ENCODE results near the gene AMER3.

GRCh38 chr2:130790312-130790711 lies 35.0 kb downstream of the AMER3 start:
- TF ChIP-seq EZH2 (IDR thresholded peaks at IDR 0.05; ENCODE audit: borderline replicate concordance): no peak
- no peak for TF ChIP-seq CTCF (IDR thresholded peaks at IDR 0.05; ENCODE audit: poor library complexity)
- no peak for TF ChIP-seq EZH2phosphoT487 (IDR thresholded peaks at IDR 0.05; ENCODE audit: low read depth, severe bottlenecking, unreplicated experiment)

All from hepatocyte (in vitro differentiated cells).